ENCODE measurements around the gene PYCR2. TPM values are rescaled to one million over a fixed set of nuclear protein-coding genes. Genes with fewer than 3 reads are reported as not detected.
A peak's percentile ranks its signal among the peaks of the same experiment; 100 is the strongest.

Gene PYCR2
- total RNA-seq, 2 donors from 2014 or later, result 50.3 to 57.3 TPM

DNA sequence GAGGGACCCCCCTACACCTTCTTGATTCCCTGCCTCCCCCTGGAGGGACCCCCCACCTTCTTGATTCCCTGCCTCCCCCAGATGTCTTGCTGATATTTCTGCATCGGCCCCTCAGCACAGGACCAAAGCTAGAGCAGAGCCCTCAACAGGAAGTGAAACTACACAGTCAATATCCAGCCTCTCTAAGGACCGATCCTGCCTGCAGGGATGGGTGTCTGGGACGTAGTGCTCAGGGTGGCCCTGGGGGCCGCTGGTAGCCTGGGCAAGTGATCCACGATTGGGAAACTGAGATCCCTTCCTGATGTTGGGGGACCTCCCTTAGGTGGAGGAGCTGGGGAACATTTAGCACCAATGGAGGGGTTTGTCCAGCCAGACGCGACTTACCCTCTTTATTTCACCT, 20.9 kb upstream of the PYCR2 start:
- H3K27ac ChIP-seq, result no peak overlapping the region
- no peaks in the 10 kb centered on the region for H3K9me3 ChIP-seq
- no peaks in the 10 kb centered on the region for H3K36me3 ChIP-seq
- TF ChIP-seq, protein P1, sequence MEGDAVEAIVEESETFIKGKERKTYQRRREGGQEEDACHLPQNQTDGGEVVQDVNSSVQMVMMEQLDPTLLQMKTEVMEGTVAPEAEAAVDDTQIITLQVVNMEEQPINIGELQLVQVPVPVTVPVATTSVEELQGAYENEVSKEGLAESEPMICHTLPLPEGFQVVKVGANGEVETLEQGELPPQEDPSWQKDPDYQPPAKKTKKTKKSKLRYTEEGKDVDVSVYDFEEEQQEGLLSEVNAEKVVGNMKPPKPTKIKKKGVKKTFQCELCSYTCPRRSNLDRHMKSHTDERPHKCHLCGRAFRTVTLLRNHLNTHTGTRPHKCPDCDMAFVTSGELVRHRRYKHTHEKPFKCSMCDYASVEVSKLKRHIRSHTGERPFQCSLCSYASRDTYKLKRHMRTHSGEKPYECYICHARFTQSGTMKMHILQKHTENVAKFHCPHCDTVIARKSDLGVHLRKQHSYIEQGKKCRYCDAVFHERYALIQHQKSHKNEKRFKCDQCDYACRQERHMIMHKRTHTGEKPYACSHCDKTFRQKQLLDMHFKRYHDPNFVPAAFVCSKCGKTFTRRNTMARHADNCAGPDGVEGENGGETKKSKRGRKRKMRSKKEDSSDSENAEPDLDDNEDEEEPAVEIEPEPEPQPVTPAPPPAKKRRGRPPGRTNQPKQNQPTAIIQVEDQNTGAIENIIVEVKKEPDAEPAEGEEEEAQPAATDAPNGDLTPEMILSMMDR (IDR thresholded peaks at IDR 0.05), result no peak
- H3K27me3 ChIP-seq, result no peaks in the 10 kb centered on the region
- peaks cover 0 to 15% of the 10 kb centered on the region in 2 donors for H3K4me1 ChIP-seq
- DNase-seq (ENCODE audit: low spot score), result no peak
- H3K4me3 ChIP-seq, result no peak overlapping the region

DNA sequence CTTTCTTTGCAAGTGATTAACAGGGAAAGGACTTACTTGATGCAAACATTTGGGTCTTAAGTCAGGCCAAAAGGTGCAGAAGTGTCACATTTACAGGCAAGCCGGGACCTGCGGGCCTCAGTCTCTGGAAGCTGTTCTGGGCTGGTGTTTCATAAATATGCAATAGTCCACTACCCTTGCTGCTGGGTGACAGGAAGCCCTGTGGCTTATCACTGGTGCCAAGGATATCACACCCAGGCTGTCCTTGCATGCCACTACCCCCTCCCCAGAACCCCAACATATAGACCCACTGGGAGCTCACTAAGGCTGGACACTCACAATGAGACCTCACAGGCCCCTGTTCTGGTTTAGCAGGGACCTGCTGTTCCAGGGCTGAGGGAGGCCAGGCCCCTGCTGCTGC, 20.3 kb upstream of the PYCR2 start:
- H3K27ac ChIP-seq, result no peak overlapping the region
- no peak for DNase-seq (ENCODE audit: low spot score)
- H3K27me3 ChIP-seq, result no peaks in the 10 kb centered on the region
- no peaks in the 10 kb centered on the region for H3K36me3 ChIP-seq
- H3K4me1 ChIP-seq, result peaks cover 0 to 15% of the 10 kb centered on the region in 2 donors
- no peaks in the 10 kb centered on the region for H3K9me3 ChIP-seq
- no peak overlapping the region for H3K4me3 ChIP-seq
- TF ChIP-seq, protein P1 (IDR thresholded peaks at IDR 0.05), result no peak

DNA sequence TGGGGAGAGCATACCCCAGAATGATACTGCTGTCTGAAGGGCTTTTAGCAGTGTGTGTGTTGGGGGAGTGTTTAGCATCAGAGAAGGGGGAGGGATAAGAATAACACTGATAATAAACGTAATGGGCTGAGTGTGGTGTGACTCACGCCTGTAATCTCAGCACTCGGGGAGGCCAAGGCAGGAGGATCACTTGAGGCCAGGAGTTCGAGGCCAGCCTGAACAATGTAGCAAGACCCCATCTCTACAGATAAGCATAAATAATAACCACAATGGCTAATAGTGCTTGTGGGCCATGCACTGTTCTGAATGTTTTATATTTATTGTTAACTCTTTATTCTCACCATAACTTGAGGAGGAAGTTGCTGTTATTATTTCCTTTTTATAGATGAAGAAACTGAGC, 19.5 kb upstream of the PYCR2 start:
- DNase-seq (ENCODE audit: low spot score), result no peak
- no peak overlapping the region for H3K27ac ChIP-seq
- H3K36me3 ChIP-seq, result no peaks in the 10 kb centered on the region
- TF ChIP-seq, protein P1 (IDR thresholded peaks at IDR 0.05), result no peak
- H3K4me1 ChIP-seq, result peaks cover 0 to 15% of the 10 kb centered on the region in 2 donors
- H3K4me3 ChIP-seq, result no peak overlapping the region
- H3K27me3 ChIP-seq, result no peaks in the 10 kb centered on the region
- H3K9me3 ChIP-seq, result no peaks in the 10 kb centered on the region

DNA sequence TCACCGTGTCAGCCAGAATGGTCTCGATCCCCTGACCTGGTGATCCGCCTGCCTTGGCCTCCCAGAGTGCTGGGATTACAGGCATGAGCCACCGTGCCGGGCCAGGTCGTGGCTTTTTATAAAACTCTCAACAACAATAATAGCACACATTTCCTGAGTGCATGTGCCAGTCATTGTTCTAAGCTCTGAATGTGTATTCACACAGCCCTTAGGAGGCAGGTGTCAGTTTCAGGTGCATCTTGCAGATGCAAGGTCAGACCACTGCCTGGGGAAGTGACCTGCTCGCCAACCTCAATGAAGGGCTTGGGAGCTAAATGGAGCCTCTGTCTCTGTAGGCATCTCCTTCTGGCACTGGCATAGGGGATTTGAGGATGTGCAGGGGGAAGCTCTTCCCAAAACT, 18.5 kb upstream of the PYCR2 start:
- Histone ChIP-seq H3K9me3 (no peaks in the 10 kb centered on the region), H3K27ac (no peak overlapping the region), H3K27me3 (no peaks in the 10 kb centered on the region), H3K4me3 (no peak overlapping the region), H3K4me1 (peaks cover 0 to 15% of the 10 kb centered on the region in 2 donors), H3K36me3 (no peaks in the 10 kb centered on the region)
- TF ChIP-seq, protein P1 (IDR thresholded peaks at IDR 0.05), result no peak
- no peak for DNase-seq (ENCODE audit: low spot score)

DNA sequence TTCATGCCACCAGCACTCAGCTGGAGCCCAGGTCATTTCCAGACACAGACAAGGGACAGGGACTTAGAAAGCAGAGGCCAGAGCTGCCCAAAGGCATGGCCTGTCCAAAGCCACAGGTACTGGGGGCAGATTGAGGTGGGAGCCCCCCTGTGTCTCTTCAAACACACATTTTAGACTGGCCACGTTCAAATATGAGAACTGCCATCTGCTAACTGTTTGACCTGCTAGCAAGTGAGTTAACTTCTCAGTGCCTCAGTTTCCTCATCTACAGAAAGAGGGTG, 17.8 kb upstream of the PYCR2 start:
- Histone ChIP-seq H3K27me3 (no peaks in the 10 kb centered on the region), H3K36me3 (no peaks in the 10 kb centered on the region), H3K4me1 (peaks cover 0 to 15% of the 10 kb centered on the region in 2 donors), H3K9me3 (no peaks in the 10 kb centered on the region), H3K4me3 (no peak overlapping the region), H3K27ac (no peak overlapping the region)
- TF ChIP-seq, protein P1 (IDR thresholded peaks at IDR 0.05), result no peak
- DNase-seq (ENCODE audit: low spot score), result no peak

DNA sequence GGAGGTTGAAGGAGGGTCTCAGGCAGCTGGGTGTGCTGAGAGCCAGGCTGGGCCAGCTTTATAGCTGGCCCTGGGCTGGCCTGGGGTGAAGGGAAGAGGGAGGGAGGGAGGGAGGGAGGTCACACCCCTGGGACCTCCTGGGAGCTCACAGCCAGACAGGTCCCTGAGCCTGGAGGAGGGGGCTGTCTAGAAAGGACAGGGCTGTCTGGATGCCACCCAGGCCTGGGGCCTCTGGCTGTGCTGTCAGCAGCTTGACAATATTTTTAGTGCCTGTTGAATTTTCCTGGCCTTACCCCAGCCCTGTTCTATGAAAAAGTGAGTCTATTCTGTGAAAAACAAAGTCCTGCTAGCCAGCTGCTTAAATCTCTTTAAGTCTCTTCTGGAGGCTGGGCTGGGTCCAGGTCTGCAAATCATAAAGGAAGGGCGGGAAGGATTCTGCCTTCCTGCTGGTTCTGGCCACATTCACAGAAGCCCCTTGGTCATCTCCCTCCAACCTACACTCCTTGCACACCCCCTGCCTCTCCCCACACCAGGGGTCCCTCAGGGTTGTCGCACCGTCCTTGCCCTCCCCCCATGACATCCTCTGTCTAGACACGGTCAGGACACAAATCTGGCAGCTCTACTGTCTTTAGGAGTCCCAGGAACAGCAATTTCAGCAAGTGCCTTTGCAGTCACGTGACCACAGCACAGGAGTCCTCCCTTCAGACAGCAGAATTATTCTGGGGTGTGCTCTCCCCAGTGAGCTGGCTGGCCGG, 17.3 kb upstream of the PYCR2 start, which contains the start of gene LEFTY2:
LEFTY2 (minus strand) TSS at position 34 of the 755 bp plus-strand sequence. CDS start 80 bp downstream, outside the sequence.
- Histone ChIP-seq H3K9me3 (no peaks in the 10 kb centered on the region), H3K27me3 (no peaks in the 10 kb centered on the region), H3K27ac (peak within 1 kb of the TSS; percentile 37 to 46), H3K4me1 (peaks cover 0 to 15% of the 10 kb centered on the region in 2 donors), H3K4me3 (no peak within 1 kb of the TSS), H3K36me3 (no peaks in the 10 kb centered on the region)
- DNase-seq (ENCODE audit: low spot score), result no peak
- TF ChIP-seq, protein P1 (IDR thresholded peaks at IDR 0.05), result no peak
